Uterus (tissue), 4 donors: ENCODE data around the gene GPR173. TPM values are rescaled to one million over a fixed set of nuclear protein-coding genes. Genes with fewer than 3 reads are reported as not detected.

Experiments used
- DNase-seq, 2 donors: peaks; one replicate each; pipeline ENCODE4 v3.0.0-alpha.2; 2019 to 2020
- H3K27ac ChIP-seq, 2 donors: fragments of 200-600 bp; sonication (generic); 1 replicate in 1 of 2; 2 replicates in 1 of 2; pipeline ENCODE4 v1.5.1; 2016 to 2018
- H3K27me3 ChIP-seq, 2 donors: fragments of 200-600 bp; sonication (generic); one replicate each; pipeline ENCODE4 v1.5.1; 2018 to 2019; ENCODE audit warnings: control low read depth in 1 of 2
- H3K36me3 ChIP-seq, 2 donors: fragments of 200-600 bp; sonication (generic); one replicate each; pipeline ENCODE4 v1.5.1; 2019; ENCODE audit warnings: control low read depth in 1 of 2
- H3K4me1 ChIP-seq, 2 donors: fragments of 200-600 bp; sonication (generic); one replicate each; pipeline ENCODE4 v1.5.1; 2018 to 2019; ENCODE audit warnings: control low read depth in 1 of 2
- H3K4me3 ChIP-seq, 2 donors: fragments of 200-600 bp; sonication (generic); 1 replicate in 1 of 2; 2 replicates in 1 of 2; pipeline ENCODE4 v1.5.1; 2018 to 2019; ENCODE audit warnings: mild to moderate bottlenecking in 1 of 2
- H3K9me3 ChIP-seq, 2 donors: fragments of 200-600 bp; sonication (generic); one replicate each; pipeline ENCODE4 v1.5.1; 2019; ENCODE audit warnings: control low read depth in 1 of 2
- POLR2A ChIP-seq, 2 donors: fragments of 450-650 bp; IDR thresholded peaks; one replicate each; pipeline ENCODE4 v1.6.1; 2016; ENCODE audit warnings: antibody characterized with exemption in 2 of 2, mild to moderate bottlenecking in 1 of 2, moderate library complexity in 1 of 2
- intact Hi-C: fragments of 100-400 bp; cut with DNase I; formaldehyde crosslinking; loops from one replicate; pipeline ENCODE4 v1.15.1; 2023; ENCODE audit warnings: low total_unique reads
- total RNA-seq, 4 donors: library from RNA; depleted of rRNA in 3 of 4; stranded (reverse); fragments of >200 nt in 3 of 4; gene quantifications; one replicate each; pipeline versions ENCODE4 v1.1.0 to v1.2.4, GENCODE V29; 2014 to 2023
- TF ChIP-seq, protein P1 (sequence below), 4 experiments: fragments of 200-600 bp in 2 of 4; fragments of 450-650 bp in 2 of 4; sonication (generic) in 2 of 4; IDR thresholded peaks; one replicate each; pipeline ENCODE4 v1.5.1; 2016 to 2019; ENCODE audit warnings: antibody characterized with exemption in 4 of 4, mild to moderate bottlenecking in 2 of 4, moderate library complexity in 1 of 4
- donor health status: DM: yes; HTN: yes; CAD: no.

Gene GPR173
- total RNA-seq, 4 donors from 2014 or later, result 0.51 to 9.2 (median 4.5) TPM

DNA sequence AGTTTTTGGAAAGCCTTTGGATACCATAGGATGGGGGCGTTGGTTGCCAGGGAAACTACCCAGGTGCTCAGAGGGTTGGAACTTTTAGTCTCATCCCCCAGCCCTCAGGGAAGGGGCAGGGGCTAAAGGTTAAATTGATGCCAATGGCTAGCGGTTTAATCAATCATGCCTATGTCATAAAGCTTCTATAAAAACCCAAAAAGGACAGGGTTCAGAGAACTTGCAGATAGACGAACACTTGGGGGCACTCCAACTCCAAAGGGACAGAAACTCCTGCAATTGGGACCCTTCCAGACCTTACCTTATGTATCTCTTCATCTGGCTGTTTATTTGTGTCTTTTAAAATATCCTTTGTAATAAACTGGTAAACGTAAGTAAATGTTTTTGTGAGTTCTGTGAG is 30.0 kb upstream of the GPR173 start:
- intact Hi-C loops, result no loop called here
- no peaks in the 10 kb centered on the region for H3K36me3 ChIP-seq
- DNase-seq, result no peak
- peaks cover 0 to 3% of the 10 kb centered on the region in 2 donors for H3K27me3 ChIP-seq
- H3K27ac ChIP-seq, result no peak overlapping the region
- TF ChIP-seq POLR2A (IDR thresholded peaks at IDR 0.05), result no peak
- TF ChIP-seq, protein P1, sequence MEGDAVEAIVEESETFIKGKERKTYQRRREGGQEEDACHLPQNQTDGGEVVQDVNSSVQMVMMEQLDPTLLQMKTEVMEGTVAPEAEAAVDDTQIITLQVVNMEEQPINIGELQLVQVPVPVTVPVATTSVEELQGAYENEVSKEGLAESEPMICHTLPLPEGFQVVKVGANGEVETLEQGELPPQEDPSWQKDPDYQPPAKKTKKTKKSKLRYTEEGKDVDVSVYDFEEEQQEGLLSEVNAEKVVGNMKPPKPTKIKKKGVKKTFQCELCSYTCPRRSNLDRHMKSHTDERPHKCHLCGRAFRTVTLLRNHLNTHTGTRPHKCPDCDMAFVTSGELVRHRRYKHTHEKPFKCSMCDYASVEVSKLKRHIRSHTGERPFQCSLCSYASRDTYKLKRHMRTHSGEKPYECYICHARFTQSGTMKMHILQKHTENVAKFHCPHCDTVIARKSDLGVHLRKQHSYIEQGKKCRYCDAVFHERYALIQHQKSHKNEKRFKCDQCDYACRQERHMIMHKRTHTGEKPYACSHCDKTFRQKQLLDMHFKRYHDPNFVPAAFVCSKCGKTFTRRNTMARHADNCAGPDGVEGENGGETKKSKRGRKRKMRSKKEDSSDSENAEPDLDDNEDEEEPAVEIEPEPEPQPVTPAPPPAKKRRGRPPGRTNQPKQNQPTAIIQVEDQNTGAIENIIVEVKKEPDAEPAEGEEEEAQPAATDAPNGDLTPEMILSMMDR (IDR thresholded peaks at IDR 0.05), result no peak
- no peak overlapping the region for H3K4me3 ChIP-seq
- H3K4me1 ChIP-seq, result no peaks in the 10 kb centered on the region
- H3K9me3 ChIP-seq, result no peaks in the 10 kb centered on the region

DNA sequence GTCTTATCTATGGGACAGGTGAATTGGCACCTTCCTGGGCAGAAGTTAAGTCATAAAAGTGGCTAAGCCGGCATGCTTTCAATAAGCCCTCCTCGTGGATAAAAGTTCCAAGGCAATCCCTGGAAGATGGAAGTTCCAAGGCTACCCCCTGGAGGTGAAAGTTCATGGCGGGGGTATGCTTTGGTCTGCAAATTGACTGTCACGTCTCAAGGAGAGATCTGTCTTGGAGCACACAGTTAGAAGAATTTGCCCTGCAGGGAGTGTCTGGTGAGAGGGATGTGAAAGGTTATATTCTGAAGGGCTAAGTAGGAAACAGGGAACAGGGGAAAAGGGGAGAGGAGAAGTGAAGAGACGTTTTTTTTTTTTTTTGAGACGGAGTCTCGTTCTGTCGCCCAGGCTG is 26.2 kb upstream of the GPR173 start:
- no peaks in the 10 kb centered on the region for H3K9me3 ChIP-seq

DNA sequence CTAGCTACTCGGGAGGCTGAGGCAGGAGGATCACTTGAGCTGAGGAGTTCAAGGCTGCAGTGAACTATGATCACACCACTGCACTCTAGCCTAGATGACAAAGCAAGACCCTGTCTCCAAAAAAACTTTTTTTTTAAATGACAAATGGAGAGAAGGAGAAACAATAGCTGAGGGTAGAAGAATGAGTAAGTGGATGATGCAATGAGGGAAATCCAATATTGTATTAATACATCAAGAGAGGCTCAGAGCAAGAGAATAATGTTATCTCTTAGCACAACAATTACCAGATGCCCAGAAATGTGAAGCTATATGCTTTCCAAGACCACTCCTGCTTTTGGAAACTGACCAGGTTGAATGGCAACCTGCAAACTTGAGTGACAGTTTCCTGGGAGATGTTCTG is 19.9 kb upstream of the GPR173 start:
- Histone ChIP-seq H3K4me3 (no peak overlapping the region), H3K4me1 (no peaks in the 10 kb centered on the region), H3K27ac (no peak overlapping the region), H3K27me3 (no peaks in the 10 kb centered on the region), H3K9me3 (no peaks in the 10 kb centered on the region), H3K36me3 (no peaks in the 10 kb centered on the region)
- TF ChIP-seq, protein P1 (IDR thresholded peaks at IDR 0.05), result no peak
- TF ChIP-seq POLR2A (IDR thresholded peaks at IDR 0.05), result no peak
- no peak for DNase-seq
- intact Hi-C loops, result no loop called here

More for the DNA sequence above, 26.2 kb upstream of the GPR173 start:
- intact Hi-C loops, result no loop called here
- Histone ChIP-seq H3K4me3 (no peak overlapping the region), H3K27ac (no peak overlapping the region), H3K27me3 (peaks cover 0 to 3% of the 10 kb centered on the region in 2 donors), H3K36me3 (no peaks in the 10 kb centered on the region), H3K4me1 (no peaks in the 10 kb centered on the region)
- TF ChIP-seq POLR2A (IDR thresholded peaks at IDR 0.05), result no peak
- TF ChIP-seq, protein P1 (IDR thresholded peaks at IDR 0.05), result no peak
- DNase-seq, result no peak

DNA sequence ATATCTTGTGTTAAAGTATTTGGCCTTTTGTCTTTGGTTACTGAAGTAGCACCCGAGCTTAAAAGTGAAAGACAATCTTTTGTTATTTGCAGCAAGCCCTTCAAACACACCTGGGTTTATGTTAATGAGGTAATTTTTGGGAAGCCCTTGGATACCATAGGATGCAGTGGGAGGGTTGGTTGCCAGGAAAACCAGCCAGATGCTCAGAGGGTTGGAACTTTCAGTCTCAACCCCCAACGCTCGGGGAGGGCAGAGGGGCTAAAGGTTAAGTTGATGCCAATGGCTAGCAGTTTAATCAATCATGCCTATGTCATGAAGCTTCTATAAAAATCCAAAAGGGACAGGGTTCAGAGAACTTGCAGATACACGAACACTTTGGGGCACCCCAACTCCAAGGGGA is 17.2 kb upstream of the GPR173 start:
- no peak for TF ChIP-seq POLR2A (IDR thresholded peaks at IDR 0.05)
- TF ChIP-seq, protein P1 (IDR thresholded peaks at IDR 0.05), result no peak
- H3K27ac ChIP-seq, result no peak overlapping the region
- DNase-seq, result no peak
- H3K27me3 ChIP-seq, result no peaks in the 10 kb centered on the region
- H3K4me3 ChIP-seq, result no peak overlapping the region
- no peaks in the 10 kb centered on the region for H3K36me3 ChIP-seq
- H3K9me3 ChIP-seq, result no peaks in the 10 kb centered on the region
- H3K4me1 ChIP-seq, result no peaks in the 10 kb centered on the region
- intact Hi-C loops, result no loop called here

DNA sequence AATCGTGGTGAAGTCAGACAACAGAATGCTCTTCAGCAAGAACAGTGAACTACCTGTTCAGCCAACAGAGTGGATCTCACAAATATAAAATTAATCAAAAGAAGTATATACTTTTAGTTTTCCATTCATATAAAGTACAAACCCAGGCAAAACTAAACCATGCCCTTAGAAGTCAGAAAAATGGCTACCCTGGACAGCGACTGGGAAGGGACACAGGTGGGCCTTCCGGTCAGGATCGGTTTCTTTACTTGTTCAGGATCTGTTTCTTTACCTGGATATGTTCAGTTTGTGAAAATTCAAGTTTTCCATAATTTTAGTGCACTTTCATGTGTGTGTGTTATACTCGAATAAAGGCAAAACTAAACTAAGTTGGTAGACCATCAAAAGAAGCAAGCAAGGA is 12.4 kb upstream of the GPR173 start:
- Histone ChIP-seq H3K27me3 (no peaks in the 10 kb centered on the region), H3K9me3 (no peaks in the 10 kb centered on the region), H3K4me1 (no peaks in the 10 kb centered on the region)

More for the DNA sequence above, 12.4 kb upstream of the GPR173 start:
- TF ChIP-seq, protein P1 (IDR thresholded peaks at IDR 0.05), result no peak
- TF ChIP-seq POLR2A (IDR thresholded peaks at IDR 0.05), result no peak
- Histone ChIP-seq H3K36me3 (no peaks in the 10 kb centered on the region), H3K27ac (no peak overlapping the region), H3K4me3 (no peak overlapping the region)
- DNase-seq, result no peak
- intact Hi-C loops, result no loop called here
